ENCODE results near the gene UNK. TPM values are rescaled to one million over a fixed set of nuclear protein-coding genes. Genes with fewer than 3 reads are reported as not detected.

UNK gene
- total and polyA plus RNA-seq, 2 of the 13 experiments (the other 11 are each of a cell fraction or from before 2014, with no cell fraction given): 31.6 to 33.0 TPM

DNA sequence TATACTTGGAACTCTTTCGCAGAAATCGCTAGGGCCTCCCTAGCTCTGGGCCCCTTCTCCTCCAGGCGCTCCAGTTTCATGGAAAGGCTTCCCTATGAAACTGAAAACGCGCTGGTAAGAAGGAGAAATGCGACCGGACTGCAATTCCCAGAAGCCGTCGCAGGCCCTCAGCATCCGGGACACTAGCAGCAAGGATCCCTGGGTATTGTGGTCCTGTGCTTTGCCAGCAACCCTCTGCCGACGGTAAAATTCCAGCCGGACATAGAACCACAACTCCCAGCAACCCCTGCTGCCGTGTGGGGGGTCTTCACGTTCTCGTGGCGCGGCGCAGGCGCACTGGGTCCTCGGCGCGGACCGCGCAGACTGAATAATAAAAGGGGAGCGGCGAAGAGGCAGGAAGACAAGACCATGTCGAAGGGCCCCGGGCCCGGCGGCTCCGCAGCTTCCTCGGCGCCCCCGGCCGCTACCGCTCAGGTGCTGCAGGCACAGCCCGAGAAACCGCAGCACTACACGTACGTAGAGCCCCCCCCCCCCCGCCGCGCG lies at the start of gene UNK (continued):
- TF ChIP-seq HBP1 (CRISPR knock-in tag; IDR thresholded peaks at IDR 0.05; ENCODE audit: low read depth) (peak; percentile 82; the same call in 1 of the 2 replicates), KLF15 (CRISPR knock-in tag; IDR thresholded peaks at IDR 0.05; ENCODE audit: borderline replicate concordance) (no peak), TAF15 (IDR thresholded peaks at IDR 0.05; ENCODE audit: low read depth, low read length, poor library complexity, severe bottlenecking) (no peak), HOXA3 (CRISPR knock-in tag; IDR thresholded peaks at IDR 0.05) (peak; percentile 88; the same call in 1 of the 2 replicates), ZNF577 (CRISPR knock-in tag; IDR thresholded peaks at IDR 0.05; ENCODE audit: borderline replicate concordance, low read depth) (no peak), IRX3 (CRISPR knock-in tag; IDR thresholded peaks at IDR 0.05; ENCODE audit: borderline replicate concordance, low read depth) (peak; percentile 72; the same call in 1 of the 2 replicates), SRF (IDR thresholded peaks at IDR 0.05; ENCODE audit: low read depth, low read length) (0 out of 2 replicates have a peak, but pooled peaks have one; percentile 20), MXD1 (CRISPR knock-in tag; IDR thresholded peaks at IDR 0.05) (no peak), ZNF816 (CRISPR knock-in tag; IDR thresholded peaks at IDR 0.05; ENCODE audit: borderline replicate concordance) (peak; percentile 80), CERS6 (CRISPR knock-in tag; IDR thresholded peaks at IDR 0.05) (no peak), ZNF556 (CRISPR knock-in tag; IDR thresholded peaks at IDR 0.05; ENCODE audit: borderline replicate concordance) (0 out of 2 replicates have a peak, but pooled peaks have one; percentile 3), GATAD1 (CRISPR knock-in tag; IDR thresholded peaks at IDR 0.05) (peak; percentile 88), TBP (CRISPR knock-in tag; IDR thresholded peaks at IDR 0.05) (peak; percentile 97; the same call in 1 of the 2 replicates), MEIS2 (CRISPR knock-in tag; IDR thresholded peaks at IDR 0.05) (no peak), ZNF232 (CRISPR knock-in tag; IDR thresholded peaks at IDR 0.05; ENCODE audit: borderline replicate concordance) (peak; percentile 65; the same call in 1 of the 2 replicates), ZNF124 (CRISPR knock-in tag; IDR thresholded peaks at IDR 0.05) (peak; percentile 51; the same call in 1 of the 2 replicates), RAD21 (CRISPR knock-in tag; IDR thresholded peaks at IDR 0.05) (peak; percentile 61)
- TF ChIP-seq, protein P1, sequence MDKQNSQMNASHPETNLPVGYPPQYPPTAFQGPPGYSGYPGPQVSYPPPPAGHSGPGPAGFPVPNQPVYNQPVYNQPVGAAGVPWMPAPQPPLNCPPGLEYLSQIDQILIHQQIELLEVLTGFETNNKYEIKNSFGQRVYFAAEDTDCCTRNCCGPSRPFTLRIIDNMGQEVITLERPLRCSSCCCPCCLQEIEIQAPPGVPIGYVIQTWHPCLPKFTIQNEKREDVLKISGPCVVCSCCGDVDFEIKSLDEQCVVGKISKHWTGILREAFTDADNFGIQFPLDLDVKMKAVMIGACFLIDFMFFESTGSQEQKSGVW (CRISPR knock-in tag; IDR thresholded peaks at IDR 0.05; ENCODE audit: borderline replicate concordance): no peak
- TF ChIP-seq, protein P2, sequence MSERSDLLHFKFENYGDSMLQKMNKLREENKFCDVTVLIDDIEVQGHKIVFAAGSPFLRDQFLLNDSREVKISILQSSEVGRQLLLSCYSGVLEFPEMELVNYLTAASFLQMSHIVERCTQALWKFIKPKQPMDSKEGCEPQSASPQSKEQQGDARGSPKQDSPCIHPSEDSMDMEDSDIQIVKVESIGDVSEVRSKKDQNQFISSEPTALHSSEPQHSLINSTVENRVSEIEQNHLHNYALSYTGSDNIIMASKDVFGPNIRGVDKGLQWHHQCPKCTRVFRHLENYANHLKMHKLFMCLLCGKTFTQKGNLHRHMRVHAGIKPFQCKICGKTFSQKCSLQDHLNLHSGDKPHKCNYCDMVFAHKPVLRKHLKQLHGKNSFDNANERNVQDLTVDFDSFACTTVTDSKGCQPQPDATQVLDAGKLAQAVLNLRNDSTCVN (CRISPR knock-in tag; IDR thresholded peaks at IDR 0.05; ENCODE audit: borderline replicate concordance): 0 out of 2 replicates have a peak, but pooled peaks have one; percentile 14

All from HepG2 (cell line).